HG02943 (cell line): ENCODE results near the gene TBC1D22A.

ENCODE experiments used
- ATAC-seq: cut with Tn5 transposase; IDR thresholded peaks from one replicate; pipeline ENCODE4 v1.9.1; 2021; ENCODE audit warnings: mild to moderate bottlenecking, low read depth, moderate library complexity; ENCODE audit not compliant: unreplicated experiment

Gene TBC1D22A

DNA sequence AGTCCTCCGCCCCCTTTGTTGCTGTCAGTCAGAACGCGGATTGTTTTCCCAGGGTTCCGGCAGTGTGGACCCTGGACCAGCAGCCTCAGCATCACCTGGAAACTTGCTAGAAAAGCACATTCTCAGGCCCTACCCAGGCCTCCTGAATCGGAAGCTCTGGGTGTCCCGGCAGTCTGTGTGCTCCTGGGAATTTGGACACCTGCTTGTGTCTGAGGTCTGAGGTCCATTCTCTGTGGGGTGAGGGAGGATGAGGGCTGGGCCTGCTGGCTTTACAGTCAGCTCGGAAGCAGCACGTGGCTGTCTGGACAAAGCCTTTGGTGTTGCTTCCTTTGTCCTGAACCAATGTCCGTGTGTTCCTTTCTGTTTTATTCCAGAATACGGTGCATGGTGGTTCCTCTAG is 299.7 kb downstream of the TBC1D22A start:
- ATAC-seq, result no peak

DNA sequence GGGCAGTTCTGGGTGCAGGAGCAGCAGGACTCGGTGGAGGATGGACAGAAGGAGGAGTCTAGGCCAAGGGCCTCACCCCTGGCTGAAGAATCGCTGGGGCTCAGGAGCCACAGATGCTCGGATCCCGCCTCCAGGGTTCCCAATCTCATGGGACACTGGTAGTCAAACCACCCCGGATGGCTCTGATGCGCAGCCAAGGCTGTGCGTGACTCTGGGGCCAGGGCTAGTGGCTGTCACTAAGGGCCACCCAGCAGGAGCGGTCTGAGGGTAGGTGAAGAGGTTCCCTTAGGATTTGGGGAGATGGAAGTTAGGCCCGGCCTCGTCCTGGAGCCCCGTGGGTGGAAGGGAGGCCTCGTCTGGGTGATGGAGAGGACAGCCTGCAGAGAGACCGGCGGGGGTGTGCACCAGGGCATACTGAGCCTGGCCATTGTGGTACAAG is 300.6 kb downstream of the TBC1D22A start:
- ATAC-seq, result no peak

DNA sequence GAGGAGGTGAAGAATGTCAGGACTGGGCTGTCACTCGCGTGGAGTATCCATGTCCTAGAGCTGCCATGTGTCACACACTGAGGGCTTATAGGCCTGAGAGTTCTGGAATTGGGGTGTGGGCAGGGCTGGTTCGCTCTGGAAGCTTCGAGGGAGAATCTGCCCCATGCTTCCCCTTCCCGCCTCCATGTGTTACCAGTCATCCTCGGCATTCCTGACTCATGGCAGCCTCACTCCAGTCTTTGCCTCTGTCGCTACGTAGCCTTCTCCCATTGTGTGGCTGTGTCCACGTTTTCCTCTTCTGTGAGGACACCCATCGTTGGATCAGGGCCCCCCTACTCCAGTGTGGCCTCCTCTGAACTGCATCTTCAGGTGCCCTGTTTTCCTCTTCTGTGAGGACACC is 301.2 kb downstream of the TBC1D22A start:
- no peak for ATAC-seq

DNA sequence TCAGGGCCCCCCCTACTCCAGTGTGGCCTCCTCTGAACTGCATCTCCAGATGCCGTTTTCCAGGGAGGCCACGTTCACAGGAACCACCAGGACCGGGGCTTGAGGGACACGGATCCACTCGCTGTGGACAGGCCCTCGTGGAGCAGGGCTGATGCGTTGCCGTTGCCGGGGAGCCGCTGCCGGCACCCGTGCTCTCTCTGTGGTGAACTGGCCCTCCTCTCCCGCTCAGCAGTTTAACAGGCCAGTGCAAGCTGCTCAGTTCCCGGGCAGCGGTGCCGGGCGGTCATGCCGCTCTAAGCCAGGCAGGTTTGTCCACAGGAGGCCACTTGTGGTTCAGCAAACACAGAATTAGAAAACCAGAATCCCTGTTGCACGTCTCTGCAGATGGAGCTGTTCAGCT is 301.6 kb downstream of the TBC1D22A start:
- ATAC-seq, result no peak

DNA sequence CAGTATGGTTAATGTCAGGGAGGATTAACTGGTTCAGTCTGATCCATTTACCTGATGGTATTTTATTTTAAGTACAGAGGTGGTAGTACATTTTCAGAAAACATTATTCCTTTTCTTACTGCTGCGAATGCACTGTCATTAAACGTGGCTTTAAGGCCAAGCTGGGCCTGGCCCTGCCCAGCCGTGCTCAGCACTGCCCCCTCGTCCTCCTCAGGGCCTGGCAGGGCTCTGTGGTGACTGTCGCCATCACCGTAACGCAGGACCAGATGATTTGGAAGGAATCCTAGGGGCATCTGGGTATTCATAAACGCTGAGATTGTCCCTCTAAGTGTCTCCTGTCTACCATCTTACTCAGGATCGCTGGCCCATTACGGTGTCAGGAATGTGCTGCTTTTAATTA is 302.0 kb downstream of the TBC1D22A start:
- ATAC-seq, result no peak

DNA sequence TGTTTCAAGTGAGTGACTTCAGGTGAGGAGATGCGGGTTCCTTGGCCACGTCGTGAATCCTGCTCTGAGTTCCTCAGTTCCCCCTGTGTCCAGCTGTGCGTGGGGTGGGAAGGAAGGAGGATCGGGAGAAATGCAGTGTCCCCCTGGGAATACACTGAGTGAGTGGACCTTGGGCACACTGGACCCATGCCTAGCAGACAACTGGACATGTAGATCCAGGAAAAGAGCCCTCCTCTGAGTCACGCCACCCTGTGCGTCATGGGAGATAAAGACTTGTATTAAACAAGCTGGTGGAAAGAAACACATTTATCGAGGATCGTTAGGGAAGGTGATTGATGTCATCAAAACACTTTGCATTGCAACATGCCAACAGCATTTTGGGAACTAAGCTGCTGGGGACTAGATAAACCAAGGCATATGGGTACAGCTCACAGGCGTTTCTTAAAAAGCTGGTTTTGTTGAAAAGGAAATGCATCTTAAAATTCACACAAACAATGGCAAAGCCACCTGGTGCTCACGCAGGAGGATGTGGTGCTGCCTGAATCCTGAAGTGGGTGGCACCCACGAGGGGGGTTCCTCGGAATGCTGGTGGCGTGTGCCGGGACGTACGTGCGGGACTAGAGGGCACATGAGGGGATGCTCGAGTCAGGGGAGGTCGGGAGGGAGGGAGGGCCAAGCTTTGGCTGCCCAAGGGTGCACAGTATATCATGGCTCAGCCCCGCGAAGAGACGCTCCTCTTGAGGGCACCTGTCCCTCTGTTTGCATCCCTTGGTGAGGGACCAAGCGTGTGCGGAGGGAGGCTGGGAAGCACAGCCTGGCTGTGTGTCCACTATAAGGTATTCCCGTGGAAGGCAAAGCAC is 303.5 kb downstream of the TBC1D22A start:
- ATAC-seq, result no peak

DNA sequence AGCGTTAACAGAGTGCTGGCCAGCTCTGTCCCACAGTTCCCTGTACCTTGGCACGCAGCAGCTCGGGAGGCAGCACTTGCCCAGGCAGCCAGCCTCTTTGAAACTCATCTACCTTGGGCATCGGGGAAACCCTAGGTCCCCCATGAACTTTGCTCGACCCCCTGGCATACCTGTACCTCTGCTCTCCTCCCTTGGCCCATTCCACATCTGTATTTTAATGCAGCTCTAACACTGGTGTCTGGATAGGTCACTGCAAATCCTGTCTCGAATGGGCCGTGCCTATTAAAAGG is 304.1 kb downstream of the TBC1D22A start:
- ATAC-seq, result no peak

DNA sequence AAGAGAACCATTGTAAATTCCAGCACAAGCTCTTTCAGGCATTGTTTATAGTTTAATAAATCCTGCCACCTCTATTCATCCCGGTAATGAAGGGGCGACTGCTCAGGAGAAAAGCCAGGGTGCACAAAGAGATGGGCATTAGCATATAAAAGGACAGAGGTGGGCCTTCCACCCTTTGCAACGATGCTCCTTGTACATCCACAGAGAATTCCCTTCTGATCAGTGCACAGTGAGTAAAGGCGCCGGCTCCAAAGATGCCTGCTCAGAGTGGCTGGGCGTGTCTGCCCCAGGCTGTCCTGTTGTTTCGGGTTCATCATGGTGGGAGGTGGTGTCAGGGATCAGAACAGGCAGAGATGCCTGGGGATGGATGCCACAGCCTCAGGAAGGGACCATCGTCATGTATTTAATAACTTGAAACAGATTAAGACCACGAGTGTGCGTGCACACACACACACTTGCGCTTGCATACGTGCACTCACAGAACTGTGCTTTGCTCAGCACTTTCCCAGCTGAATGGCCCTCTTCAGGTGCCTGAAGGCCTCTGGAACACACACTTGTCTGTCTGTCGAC is 305.0 kb downstream of the TBC1D22A start:
- no peak for ATAC-seq

DNA sequence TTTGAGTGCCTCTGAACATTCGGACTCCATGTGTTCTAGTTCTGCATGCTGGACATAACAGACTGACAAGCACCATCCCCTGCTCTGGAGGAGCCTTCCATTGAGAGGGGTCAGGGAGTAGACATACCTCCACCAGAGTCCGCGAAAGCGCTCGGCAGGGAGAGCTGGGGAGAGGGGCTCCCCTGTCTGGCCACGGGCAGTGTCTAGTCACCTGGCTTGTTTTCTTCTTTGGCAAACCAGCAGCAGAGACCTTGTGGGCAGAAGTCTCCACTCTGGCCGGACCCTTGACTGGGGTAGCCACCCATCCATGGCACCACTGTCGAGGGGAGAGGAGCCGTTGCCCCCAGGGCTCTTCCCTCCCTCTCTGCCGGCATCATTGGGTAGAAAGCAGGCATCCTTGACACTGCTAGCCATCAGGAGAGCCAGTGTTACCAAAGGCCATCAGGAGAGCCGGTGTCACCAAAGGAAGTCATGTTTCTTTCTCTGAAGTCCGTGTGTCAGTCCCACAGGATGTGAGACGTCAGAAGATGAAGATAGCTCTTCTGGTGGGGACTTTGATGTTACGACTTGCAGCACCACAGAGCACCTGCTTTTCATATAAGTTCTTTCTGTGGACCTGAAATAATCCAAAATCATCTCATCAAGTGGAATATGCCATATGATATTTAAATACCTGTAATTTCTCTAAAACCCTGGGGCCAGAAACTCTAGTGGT is 305.6 kb downstream of the TBC1D22A start:
- ATAC-seq, result no peak

DNA sequence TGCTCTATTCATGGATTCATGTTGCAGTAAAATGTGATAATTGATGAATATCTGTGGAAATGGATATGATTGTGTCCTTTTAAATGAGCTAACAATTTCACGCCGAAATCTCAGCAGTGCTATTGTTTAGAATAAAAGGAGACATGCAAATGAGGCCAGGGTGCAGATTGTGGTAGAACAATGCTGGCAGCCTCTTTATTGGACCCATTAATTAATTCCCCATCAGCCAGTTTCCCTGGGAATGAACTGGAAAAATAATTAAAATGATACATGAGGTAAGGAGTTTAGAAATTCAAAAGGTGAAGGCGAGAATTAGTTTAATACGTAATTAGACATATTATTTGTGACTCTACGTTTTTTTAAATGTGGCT is 306.2 kb downstream of the TBC1D22A start:
- no peak for ATAC-seq

DNA sequence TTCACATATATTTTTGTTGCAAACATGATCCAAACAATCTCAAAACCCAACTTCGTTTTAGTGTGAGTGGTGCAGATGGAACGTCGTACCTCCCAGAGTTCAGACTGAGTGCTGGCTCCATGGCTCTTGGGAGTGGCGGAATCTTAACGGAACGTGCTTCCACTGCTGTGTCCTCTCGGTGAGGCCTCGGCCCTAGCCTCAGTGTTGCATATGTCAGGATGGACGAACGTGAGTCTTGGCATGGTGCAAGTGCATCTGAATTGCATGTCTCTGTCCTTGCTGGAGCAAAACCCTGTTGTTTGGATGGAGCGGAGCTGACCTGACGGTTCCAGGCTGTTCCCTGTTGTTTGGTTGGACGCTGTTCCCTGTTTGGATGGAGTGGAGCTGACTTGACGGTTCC is 306.8 kb downstream of the TBC1D22A start:
- ATAC-seq, result no peak

DNA sequence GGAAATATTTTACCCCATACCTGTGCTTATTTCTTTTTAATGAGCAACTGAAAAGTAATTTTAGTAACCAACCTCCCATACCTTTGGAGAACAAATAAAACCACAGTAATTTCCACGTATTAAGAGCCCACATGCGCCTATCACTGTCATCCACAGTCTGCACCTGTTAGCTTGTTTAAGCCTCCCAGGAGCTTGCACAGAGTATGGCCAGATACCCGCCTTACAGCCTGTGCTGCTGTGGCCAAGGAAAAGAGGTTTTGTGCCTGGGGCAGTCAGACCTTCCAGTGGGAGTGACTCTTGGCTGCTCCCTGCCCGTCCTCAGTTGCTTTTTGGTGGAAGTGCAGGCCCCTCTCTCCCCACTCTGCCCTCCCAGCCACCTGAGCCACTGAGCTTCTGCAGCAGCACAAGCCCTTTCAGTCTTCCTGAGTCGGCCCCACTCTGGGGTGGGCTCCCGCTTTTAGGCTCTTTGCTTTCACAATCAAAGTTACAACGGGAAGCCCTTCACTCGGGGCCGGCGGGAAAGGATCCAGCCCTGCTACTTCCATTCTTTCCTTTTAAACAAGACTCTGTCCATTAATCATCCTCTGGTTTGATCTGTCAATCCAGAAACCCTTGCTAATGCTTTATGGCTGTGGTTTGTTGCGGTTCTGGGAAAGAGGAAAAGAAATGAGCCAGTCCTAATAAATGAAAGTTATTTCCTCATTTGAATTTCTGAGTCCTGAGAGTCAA is 308.8 kb downstream of the TBC1D22A start:
- no peak for ATAC-seq

DNA sequence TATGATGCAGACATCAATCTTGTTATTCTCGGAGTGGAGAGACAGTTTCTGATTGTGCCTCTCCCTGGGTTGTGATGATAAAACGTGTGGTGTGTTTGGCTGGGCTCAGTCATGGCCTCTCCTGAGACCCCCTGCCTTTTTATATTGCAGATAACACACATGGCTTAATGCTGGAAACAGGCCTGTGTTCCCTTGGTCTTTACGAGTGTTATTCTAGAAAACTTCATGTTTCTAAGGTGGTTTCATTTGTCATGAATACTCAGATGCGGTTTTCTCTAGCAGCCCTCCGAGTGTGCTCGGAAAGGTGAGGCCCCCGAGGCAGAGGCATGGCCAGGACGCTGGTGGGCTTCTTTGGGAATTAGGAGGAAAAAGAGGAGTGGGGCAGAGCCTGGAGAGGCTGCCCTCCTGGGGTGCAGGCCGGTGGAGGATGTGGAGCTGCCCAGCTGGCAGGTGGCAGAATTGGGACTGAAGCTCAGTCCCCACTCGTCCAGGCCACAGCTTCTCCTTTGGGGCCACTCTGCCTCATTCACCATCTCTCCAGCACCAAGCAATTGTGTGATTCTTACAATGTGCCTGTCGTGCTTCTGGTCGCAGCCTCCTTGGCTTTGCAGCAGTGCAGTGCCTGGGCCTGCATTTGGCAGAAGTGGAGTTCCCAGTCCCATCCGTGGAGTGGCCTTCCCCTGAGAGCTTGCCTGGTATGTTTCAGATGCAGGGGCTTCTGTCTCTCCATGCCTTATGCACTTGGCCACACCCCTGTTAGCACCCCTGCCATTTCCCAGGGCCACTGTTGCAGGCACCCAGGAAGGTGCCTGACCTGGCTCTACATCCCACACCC is 309.6 kb downstream of the TBC1D22A start:
- no peak for ATAC-seq

DNA sequence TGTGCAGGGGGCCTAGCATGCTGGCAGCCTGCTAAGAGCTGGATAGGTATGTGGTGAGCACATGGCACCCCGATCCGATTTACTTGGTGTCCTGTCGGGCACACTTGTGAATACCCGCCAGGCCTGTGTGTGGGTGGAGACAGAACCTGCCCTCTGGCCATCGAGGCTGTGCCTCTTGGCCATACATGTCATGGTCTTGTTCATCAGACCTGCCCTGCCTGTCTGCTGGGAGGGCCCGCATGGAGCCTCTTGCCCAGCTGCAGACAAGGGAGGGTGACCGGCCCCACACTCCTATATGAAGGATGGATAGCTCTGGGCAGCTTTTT is 310.2 kb downstream of the TBC1D22A start:
- no peak for ATAC-seq

DNA sequence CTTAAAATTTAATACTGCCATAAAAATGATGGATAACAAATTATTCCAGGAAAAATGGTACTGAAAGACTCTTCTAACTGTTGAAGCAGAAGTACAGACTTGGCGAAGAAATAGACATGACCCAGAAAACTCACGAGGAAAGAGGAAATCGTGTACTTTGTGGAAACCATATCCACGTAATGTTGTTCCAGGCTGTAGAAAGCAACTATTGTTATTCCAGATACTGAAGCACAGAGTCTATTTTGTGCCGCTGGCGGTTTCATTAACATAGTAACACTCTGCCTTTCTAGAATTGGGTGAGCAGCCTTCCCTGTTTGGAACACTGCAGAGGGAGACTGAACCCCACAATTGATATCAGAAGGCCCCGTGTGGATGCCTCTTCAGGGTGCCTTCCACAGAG is 310.6 kb downstream of the TBC1D22A start:
- no peak for ATAC-seq

DNA sequence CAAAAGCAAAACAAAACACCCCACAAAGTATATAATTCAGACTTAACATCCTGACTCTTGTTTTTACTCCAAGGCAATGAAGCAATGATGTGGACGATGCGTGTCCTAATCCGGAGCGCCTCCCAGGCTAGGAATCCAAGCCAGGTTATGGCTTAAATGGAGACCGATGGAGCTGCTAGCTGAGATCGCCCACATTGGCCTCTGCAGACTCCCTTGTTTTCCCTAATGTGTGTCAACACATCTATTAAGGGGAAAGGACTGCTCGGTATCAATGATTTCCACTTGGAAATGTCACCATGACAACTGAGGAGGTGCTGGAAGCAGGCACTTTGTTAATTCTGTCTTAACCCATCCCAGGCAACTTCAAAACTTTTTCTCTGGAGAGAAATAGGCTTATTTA is 311.7 kb downstream of the TBC1D22A start:
- no peak for ATAC-seq

DNA sequence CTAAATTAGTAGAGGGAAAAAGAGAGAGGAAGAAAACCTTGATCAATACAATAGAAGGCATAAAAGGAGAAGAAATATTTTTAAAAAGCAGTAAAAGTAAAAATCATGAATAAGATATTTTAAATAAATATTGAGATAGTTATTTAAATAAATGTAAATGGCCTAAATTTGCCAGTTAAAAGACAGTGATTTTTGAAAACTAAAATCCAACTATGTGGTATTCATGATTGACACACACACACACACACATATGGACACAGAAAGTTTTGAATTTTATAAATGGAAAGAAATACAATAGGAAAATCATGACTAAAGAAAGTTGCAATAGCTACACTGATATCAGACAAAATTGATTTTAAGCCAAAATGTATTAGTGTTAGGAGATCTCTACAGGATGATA is 313.1 kb downstream of the TBC1D22A start:
- ATAC-seq, result no peak

DNA sequence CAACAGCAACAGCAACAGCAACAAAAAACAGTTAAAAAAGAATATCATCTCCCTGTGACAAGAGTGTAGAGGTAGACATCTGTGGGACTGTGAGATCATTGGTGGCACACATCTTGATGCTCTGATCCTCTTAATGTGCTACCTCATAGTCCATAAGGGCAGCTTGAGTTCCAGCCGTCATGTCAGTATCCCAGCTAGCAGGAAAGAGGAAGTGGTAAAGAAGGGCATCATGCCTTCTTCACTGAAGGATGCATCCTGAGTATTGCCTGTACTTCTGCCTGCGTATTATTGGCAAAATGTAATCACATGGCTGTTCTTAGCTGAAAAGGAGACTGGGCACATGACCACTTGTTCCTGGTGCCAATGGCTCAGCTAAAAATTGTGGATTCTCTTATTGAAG is 314.3 kb downstream of the TBC1D22A start:
- ATAC-seq, result no peak

DNA sequence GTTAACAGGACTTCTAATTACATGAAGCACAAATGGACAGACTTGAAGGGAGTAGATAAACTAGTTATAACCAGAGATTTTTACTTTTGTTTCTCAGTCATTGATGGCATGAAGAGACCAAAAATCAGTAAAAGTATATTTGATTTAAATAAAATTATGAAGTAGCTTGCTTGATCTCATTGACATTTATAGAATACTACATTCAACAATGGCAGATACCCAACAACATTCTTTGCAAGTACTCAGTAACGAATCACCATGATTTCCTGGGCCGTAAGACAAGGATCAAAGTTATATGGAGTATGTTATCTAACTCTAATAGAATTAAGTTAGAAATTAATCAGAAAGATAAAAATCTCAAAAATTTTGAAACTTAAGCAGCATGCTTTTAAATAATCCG is 317.6 kb downstream of the TBC1D22A start:
- ATAC-seq, result no peak

DNA sequence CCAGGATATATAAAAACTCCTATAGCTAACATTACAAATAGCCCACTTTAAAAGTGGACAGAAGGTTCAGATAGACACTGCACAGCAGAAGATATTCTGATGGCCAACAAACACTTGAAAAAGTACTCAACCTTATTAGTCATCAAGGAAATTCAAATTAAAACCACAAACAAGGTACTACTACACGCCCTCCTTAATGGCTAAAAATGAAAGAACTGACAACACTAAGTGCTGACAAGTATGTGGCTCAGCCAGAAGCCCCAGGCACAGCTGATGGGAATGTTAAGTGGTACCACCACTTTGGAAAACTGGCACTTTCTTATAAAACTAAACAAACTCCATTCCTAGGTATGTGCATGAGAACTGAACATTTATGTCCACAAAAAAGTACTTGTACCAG is 320.1 kb downstream of the TBC1D22A start:
- ATAC-seq, result no peak
